ENCODE data around the gene PEX12.

Gene PEX12

DNA sequence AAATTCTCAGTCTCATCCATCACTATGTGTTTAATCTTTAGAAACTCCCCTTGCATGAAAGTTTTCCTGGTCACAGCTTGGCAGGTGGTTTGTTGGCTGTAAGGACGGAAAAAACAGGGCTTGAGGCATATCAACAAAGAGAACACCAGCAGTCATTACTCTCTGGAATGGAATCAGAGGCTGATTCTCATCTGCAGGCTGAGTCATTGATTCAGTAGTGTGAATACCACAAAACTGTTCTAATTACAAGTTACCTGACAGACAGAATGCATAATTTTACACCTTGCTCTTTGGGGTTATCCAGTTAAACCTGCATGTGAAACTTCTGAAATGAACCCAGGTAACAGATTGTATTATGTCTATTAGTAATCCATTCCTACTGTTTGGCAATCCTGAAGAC is 29.4 kb downstream of the PEX12 start:
- Histone ChIP-seq H3K9me2 (replicated peaks; ENCODE audit: insufficient read depth, low read length) (no peaks in the 10 kb centered on the region), H4K20me1 (ENCODE audit: insufficient read depth, low read length) (no peaks in the 10 kb centered on the region), H3K9me3 (replicated peaks; ENCODE audit: insufficient read depth, low read length) (no peaks in the 10 kb centered on the region), H3K27me3 (replicated peaks; ENCODE audit: insufficient read depth, low read length) (no peaks in the 10 kb centered on the region), H3K4me1 (ENCODE audit: low read length) (no peaks in the 10 kb centered on the region), H3K4me3 (ENCODE audit: low read length) (no peak overlapping the region), H3K27ac (ENCODE audit: low read length) (no peak overlapping the region), H2AFZ (ENCODE audit: low read length) (no peak overlapping the region), H3K4me2 (ENCODE audit: low read depth, low read length) (no peak overlapping the region), H3F3A (ENCODE audit: insufficient read depth, low read length) (no peaks in the 10 kb centered on the region), H3K9ac (ENCODE audit: low read length) (no peak overlapping the region), H3K36me3 (replicated peaks; ENCODE audit: insufficient read depth, low read length) (no peaks in the 10 kb centered on the region), H3K79me2 (ENCODE audit: low read length) (no peaks in the 10 kb centered on the region)
- no peak for DNase-seq
- TF ChIP-seq, protein P1, sequence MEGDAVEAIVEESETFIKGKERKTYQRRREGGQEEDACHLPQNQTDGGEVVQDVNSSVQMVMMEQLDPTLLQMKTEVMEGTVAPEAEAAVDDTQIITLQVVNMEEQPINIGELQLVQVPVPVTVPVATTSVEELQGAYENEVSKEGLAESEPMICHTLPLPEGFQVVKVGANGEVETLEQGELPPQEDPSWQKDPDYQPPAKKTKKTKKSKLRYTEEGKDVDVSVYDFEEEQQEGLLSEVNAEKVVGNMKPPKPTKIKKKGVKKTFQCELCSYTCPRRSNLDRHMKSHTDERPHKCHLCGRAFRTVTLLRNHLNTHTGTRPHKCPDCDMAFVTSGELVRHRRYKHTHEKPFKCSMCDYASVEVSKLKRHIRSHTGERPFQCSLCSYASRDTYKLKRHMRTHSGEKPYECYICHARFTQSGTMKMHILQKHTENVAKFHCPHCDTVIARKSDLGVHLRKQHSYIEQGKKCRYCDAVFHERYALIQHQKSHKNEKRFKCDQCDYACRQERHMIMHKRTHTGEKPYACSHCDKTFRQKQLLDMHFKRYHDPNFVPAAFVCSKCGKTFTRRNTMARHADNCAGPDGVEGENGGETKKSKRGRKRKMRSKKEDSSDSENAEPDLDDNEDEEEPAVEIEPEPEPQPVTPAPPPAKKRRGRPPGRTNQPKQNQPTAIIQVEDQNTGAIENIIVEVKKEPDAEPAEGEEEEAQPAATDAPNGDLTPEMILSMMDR (IDR thresholded peaks at IDR 0.05; ENCODE audit: low read length), result no peak
- TF ChIP-seq EZH2phosphoT487 (IDR thresholded peaks at IDR 0.05; ENCODE audit: low read length), result no peak
- TF ChIP-seq EZH2 (optimal IDR thresholded peaks at IDR 0.05; ENCODE audit: low read depth, low read length), result no peak

DNA sequence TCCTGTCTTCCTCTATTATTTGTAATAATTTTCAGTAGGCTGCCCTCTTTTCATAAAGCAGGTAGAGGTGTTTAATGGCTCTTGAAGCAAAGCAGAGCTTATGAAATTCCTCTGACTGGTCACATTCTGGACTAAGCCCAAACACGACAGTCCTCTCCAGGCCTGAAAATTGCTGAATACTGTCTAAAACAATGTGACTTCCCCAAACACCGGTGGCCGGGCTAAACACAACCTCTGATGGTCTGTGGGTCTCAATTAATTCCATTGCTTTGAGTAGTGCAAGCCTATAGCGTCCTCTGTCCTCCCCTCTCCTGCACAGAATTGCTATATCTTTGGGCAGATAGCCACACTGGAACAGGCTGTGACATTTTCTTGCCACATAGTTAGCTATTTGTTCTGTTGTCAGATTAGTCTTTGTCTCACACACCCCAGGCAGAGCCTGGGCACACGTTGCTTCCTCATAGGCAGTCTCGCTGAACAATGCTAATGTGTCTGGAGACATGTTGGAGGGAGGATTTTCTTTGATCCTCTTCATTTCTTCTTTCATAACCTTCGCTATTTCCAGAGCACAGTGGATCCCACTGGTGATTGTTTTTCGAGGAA is 30.1 kb downstream of the PEX12 start:
- Histone ChIP-seq H3K4me3 (ENCODE audit: low read length) (no peak overlapping the region), H3K9ac (ENCODE audit: low read length) (no peak overlapping the region), H3K36me3 (replicated peaks; ENCODE audit: insufficient read depth, low read length) (no peaks in the 10 kb centered on the region), H3K4me1 (ENCODE audit: low read length) (no peaks in the 10 kb centered on the region), H3K9me3 (replicated peaks; ENCODE audit: insufficient read depth, low read length) (no peaks in the 10 kb centered on the region), H2AFZ (ENCODE audit: low read length) (no peak overlapping the region), H3K79me2 (ENCODE audit: low read length) (no peaks in the 10 kb centered on the region), H3K27me3 (replicated peaks; ENCODE audit: insufficient read depth, low read length) (no peaks in the 10 kb centered on the region), H3K4me2 (ENCODE audit: low read depth, low read length) (no peak overlapping the region), H3F3A (ENCODE audit: insufficient read depth, low read length) (no peaks in the 10 kb centered on the region), H4K20me1 (ENCODE audit: insufficient read depth, low read length) (no peaks in the 10 kb centered on the region), H3K27ac (ENCODE audit: low read length) (no peak overlapping the region), H3K9me2 (replicated peaks; ENCODE audit: insufficient read depth, low read length) (no peaks in the 10 kb centered on the region)
- DNase-seq, result no peak
- no peak for TF ChIP-seq EZH2 (optimal IDR thresholded peaks at IDR 0.05; ENCODE audit: low read depth, low read length)
- TF ChIP-seq EZH2phosphoT487 (IDR thresholded peaks at IDR 0.05; ENCODE audit: low read length), result no peak

DNA sequence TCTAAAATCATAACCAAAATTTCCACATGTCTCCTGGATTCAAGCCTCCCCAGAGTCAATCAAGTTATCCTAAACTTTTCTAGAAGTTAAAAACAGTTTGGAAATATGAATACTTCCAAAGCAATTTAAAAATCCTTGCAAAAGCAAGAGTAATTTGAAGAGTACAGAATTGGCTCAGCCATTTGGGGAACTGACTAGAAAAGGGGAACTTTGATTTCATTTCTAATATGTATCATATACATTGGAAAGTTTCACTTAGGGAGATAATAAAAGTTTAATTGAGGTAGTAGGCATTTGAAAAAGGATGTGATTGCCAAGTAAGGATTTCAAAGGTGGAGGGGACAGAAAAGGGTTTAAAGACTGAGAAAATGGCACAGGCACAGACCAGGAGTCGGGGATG is 31.9 kb downstream of the PEX12 start:
- no peak overlapping the region for H3K4me2 ChIP-seq (ENCODE audit: low read depth, low read length)
- no peaks in the 10 kb centered on the region for H3K79me2 ChIP-seq (ENCODE audit: low read length)
- DNase-seq, result no peak

DNA sequence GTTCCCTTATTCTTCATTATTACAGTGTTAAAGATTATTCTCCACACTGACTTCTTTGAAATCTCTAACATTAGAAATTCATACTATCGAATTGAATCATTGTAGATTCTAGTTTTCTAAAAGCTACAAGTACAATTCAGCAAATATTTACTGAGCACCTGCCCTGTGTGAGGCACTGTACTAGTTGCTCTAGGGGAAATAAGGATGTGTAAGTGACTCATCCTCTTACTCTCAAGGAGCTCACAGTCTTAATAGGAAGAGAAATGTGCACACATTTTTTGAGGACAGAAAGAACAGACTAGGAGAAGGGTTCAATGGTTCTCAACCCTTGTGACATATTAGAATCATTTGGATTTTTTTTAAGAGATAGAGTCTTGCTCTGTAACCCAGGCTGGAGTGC is 33.2 kb downstream of the PEX12 start:
- H3K9me2 ChIP-seq (replicated peaks; ENCODE audit: insufficient read depth, low read length), result no peaks in the 10 kb centered on the region
- H3K9me3 ChIP-seq (replicated peaks; ENCODE audit: insufficient read depth, low read length), result no peaks in the 10 kb centered on the region
- peaks cover 6% of the 10 kb centered on the region; the same call in 1 of the 2 replicates for H3K4me1 ChIP-seq (ENCODE audit: low read length)
- no peak for DNase-seq
- H3K4me3 ChIP-seq (ENCODE audit: low read length), result no peak overlapping the region
- no peak overlapping the region for H3K9ac ChIP-seq (ENCODE audit: low read length)
- H3K27me3 ChIP-seq (replicated peaks; ENCODE audit: insufficient read depth, low read length), result no peaks in the 10 kb centered on the region
- no peaks in the 10 kb centered on the region for H3K79me2 ChIP-seq (ENCODE audit: low read length)
- H3K4me2 ChIP-seq (ENCODE audit: low read depth, low read length), result no peak overlapping the region
- no peaks in the 10 kb centered on the region for H3K36me3 ChIP-seq (replicated peaks; ENCODE audit: insufficient read depth, low read length)
- TF ChIP-seq, protein P1 (IDR thresholded peaks at IDR 0.05; ENCODE audit: low read length), result no peak
- no peak for TF ChIP-seq EZH2 (optimal IDR thresholded peaks at IDR 0.05; ENCODE audit: low read depth, low read length)
- no peaks in the 10 kb centered on the region for H4K20me1 ChIP-seq (ENCODE audit: insufficient read depth, low read length)
- H3K27ac ChIP-seq (ENCODE audit: low read length), result no peak overlapping the region
- H2AFZ ChIP-seq (ENCODE audit: low read length), result no peak overlapping the region
- no peaks in the 10 kb centered on the region for H3F3A ChIP-seq (ENCODE audit: insufficient read depth, low read length)

More for the DNA sequence above, 31.9 kb downstream of the PEX12 start:
- Histone ChIP-seq H3K36me3 (replicated peaks; ENCODE audit: insufficient read depth, low read length) (no peaks in the 10 kb centered on the region), H3K27ac (ENCODE audit: low read length) (no peak overlapping the region), H3K9me3 (replicated peaks; ENCODE audit: insufficient read depth, low read length) (no peaks in the 10 kb centered on the region), H3K4me1 (ENCODE audit: low read length) (0 out of 2 replicates have a peak, but pooled peaks cover 4% of the 10 kb centered on the region), H3K9ac (ENCODE audit: low read length) (no peak overlapping the region), H4K20me1 (ENCODE audit: insufficient read depth, low read length) (no peaks in the 10 kb centered on the region), H3K27me3 (replicated peaks; ENCODE audit: insufficient read depth, low read length) (no peaks in the 10 kb centered on the region), H3F3A (ENCODE audit: insufficient read depth, low read length) (no peaks in the 10 kb centered on the region), H3K4me3 (ENCODE audit: low read length) (no peak overlapping the region), H3K9me2 (replicated peaks; ENCODE audit: insufficient read depth, low read length) (no peaks in the 10 kb centered on the region), H2AFZ (ENCODE audit: low read length) (no peak overlapping the region)
- TF ChIP-seq, protein P1 (IDR thresholded peaks at IDR 0.05; ENCODE audit: low read length), result no peak
- no peak for TF ChIP-seq EZH2phosphoT487 (IDR thresholded peaks at IDR 0.05; ENCODE audit: low read length)
- TF ChIP-seq EZH2 (optimal IDR thresholded peaks at IDR 0.05; ENCODE audit: low read depth, low read length), result no peak
